Smooth muscle cell (in vitro differentiated cells): ENCODE measurements around the gene ZPBP2. TPM values are rescaled to one million over a fixed set of nuclear protein-coding genes. Genes with fewer than 3 reads are reported as not detected.
"Not testable (repeated sequence)": the region's sequence is repeated elsewhere in the genome, so short reads cannot be mapped to it uniquely, and the experiment has no call there.

ENCODE experiments used
- DNase-seq: peaks from one replicate; lab custom pipeline; 2025; ENCODE audit not compliant: unreplicated experiment; lab: John Stamatoyannopoulos, UW
- H2AFZ ChIP-seq: fragments of 200-600 bp; sonication (generic); 2 replicates; pipeline ENCODE4 v1.6.0; 2016; ENCODE audit warnings: antibody characterized with exemption, low read depth, mild to moderate bottlenecking
- H3F3A ChIP-seq: fragments of 200-600 bp; sonication (generic); 2 replicates; pipeline ENCODE4 v1.6.0; 2017; ENCODE audit warnings: antibody characterized with exemption, low read depth
- H3K27ac ChIP-seq: fragments of 200-600 bp; sonication (generic); 2 replicates; pipeline ENCODE4 v1.5.1; 2016; ENCODE audit warnings: low read depth, mild to moderate bottlenecking
- H3K27me3 ChIP-seq: fragments of 200-600 bp; sonication (generic); 2 replicates; pipeline ENCODE4 v1.6.1; 2016; ENCODE audit warnings: low read depth, mild to moderate bottlenecking
- H3K36me3 ChIP-seq: fragments of 200-600 bp; sonication (generic); 2 replicates; pipeline ENCODE4 v1.5.1; 2016; ENCODE audit warnings: low read depth
- H3K4me1 ChIP-seq: fragments of 200-600 bp; sonication (generic); 2 replicates; pipeline ENCODE4 v1.5.1; 2016; ENCODE audit warnings: low read depth
- H3K4me2 ChIP-seq: fragments of 200-600 bp; sonication (generic); 2 replicates; pipeline ENCODE4 v1.6.0; 2016; ENCODE audit warnings: mild to moderate bottlenecking
- H3K4me3 ChIP-seq: fragments of 200-600 bp; sonication (generic); 2 replicates; pipeline ENCODE4 v1.5.1; 2016; ENCODE audit warnings: mild to moderate bottlenecking
- H3K79me2 ChIP-seq: fragments of 200-600 bp; sonication (generic); 2 replicates; pipeline ENCODE4 v1.6.0; 2016; ENCODE audit warnings: low read depth, mild to moderate bottlenecking
- H3K9ac ChIP-seq: fragments of 200-600 bp; sonication (generic); 2 replicates; pipeline ENCODE4 v1.6.0; 2016; ENCODE audit warnings: low read depth
- H3K9me3 ChIP-seq: fragments of 200-600 bp; sonication (generic); replicated peaks from 2 replicates; pipeline ENCODE4 v1.5.1; 2016; ENCODE audit warnings: low read depth
- H4K20me1 ChIP-seq: fragments of 200-600 bp; sonication (generic); 2 replicates; pipeline ENCODE4 v1.6.0; 2016; ENCODE audit warnings: low read depth
- CTCF ChIP-seq: fragments of 200-600 bp; sonication (generic); IDR thresholded peaks from 2 replicates; pipeline ENCODE4 v1.5.1; 2017; ENCODE audit warnings: borderline replicate concordance, mild to moderate bottlenecking, antibody characterized with exemption; ENCODE audit not compliant: insufficient read depth, poor library complexity, severe bottlenecking
- WGBS: methylation state at CpG from one replicate; pipeline ENCODE4 v1.1.7; 2016; ENCODE audit warnings: low lambda C conversion rate; 5-methylcytosine and 5-hydroxymethylcytosine counted together
- polyA plus RNA-seq: library from polyadenylated mRNA; unstranded; fragments of >200 nt; fragmentation: Nextera tagmentation; extraction: Ambion mirVana; gene quantifications from 2 replicates; pipeline ENCODE4 v1.2.1, GENCODE V29; 2016
- total RNA-seq: library from RNA; depleted of rRNA; stranded (reverse); fragments of >200 nt; gene quantifications from 2 replicates; pipeline ENCODE4 v1.2.3, GENCODE V29; 2014

ZPBP2 gene
- total and polyA plus RNA-seq, 2 experiments from 2014 or later: not detected

GRCh38 chr17:39870776-39871175 is 2.8 kb downstream of the ZPBP2 start:
- Histone ChIP-seq H3K79me2 (no peaks in the 10 kb centered on the region), H3K36me3 (no peaks in the 10 kb centered on the region), H3K4me3 (no peak overlapping the region), H3K27ac (no peak overlapping the region), H4K20me1 (no peaks in the 10 kb centered on the region), H2AFZ (no peak overlapping the region), H3F3A (no peaks in the 10 kb centered on the region), H3K9ac (no peak overlapping the region), H3K9me3 (no peaks in the 10 kb centered on the region), H3K4me1 (no peaks in the 10 kb centered on the region), H3K4me2 (no peak overlapping the region), H3K27me3 (peaks cover 32% of the 10 kb centered on the region)
- WGBS: 96% methylated on average over 1 of the region's 1 CpG
- TF ChIP-seq CTCF: no peak
- DNase-seq: no peak

DNA sequence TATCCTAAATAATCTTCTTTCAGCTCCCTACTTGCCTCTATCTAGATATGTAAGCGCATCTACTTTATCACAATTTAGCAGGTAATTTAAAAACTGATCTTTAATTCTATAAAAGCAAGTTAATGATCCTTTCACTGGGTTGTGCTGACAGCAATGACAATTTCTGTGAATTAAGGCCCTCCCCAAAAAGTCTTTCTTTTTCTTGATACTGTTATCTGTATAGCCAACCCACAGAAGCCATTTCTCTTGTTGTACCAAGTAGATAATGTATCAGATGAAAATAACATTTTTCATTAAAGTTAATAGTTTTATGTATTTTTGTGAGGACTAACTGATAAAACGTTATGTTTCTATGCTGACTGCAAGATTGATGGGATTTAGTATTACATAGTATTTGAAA is 3.8 kb downstream of the ZPBP2 start:
- H2AFZ ChIP-seq: no peak overlapping the region
- peaks cover 31% of the 10 kb centered on the region for H3K27me3 ChIP-seq
- H3K36me3 ChIP-seq: no peaks in the 10 kb centered on the region
- WGBS: 71% methylated on average over 2 of the region's 2 CpGs
- H3K4me1 ChIP-seq: no peaks in the 10 kb centered on the region
- H3K9me3 ChIP-seq: no peaks in the 10 kb centered on the region
- no peaks in the 10 kb centered on the region for H3F3A ChIP-seq
- no peak overlapping the region for H3K27ac ChIP-seq
- H4K20me1 ChIP-seq: no peaks in the 10 kb centered on the region
- no peak for TF ChIP-seq CTCF
- H3K4me2 ChIP-seq: no peak overlapping the region
- no peak overlapping the region for H3K9ac ChIP-seq
- H3K79me2 ChIP-seq: no peaks in the 10 kb centered on the region
- no peak for DNase-seq
- no peak overlapping the region for H3K4me3 ChIP-seq

DNA sequence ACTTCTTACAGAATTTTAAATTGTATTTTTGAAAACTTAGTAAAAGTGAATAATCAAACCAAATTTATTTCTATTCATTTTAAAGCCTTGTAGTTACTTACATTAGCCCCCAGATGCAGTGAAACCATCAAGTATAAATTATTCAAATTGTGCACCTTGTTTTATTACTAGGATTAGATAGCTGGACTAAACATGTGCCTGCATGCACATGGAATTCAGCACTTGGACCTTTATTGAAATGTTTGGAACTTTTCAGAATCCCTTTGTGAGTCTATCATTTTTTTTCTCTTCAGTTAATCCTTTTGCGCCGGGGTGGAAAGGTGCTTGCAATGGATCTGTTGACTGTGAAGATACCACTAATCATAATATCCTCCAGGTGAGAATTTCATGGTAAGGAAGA is 4.7 kb downstream of the ZPBP2 start:
- Histone ChIP-seq H2AFZ (no peak overlapping the region), H3K4me1 (no peaks in the 10 kb centered on the region), H3K27ac (no peak overlapping the region), H3K9me3 (no peaks in the 10 kb centered on the region), H3K4me2 (no peak overlapping the region), H3K36me3 (no peaks in the 10 kb centered on the region), H3K27me3 (peaks cover 34% of the 10 kb centered on the region), H3K4me3 (no peak overlapping the region), H3K9ac (no peak overlapping the region), H3F3A (no peaks in the 10 kb centered on the region), H4K20me1 (no peaks in the 10 kb centered on the region), H3K79me2 (no peaks in the 10 kb centered on the region)
- no peak for DNase-seq
- TF ChIP-seq CTCF: no peak
- WGBS: 92% methylated on average over 2 of the region's 2 CpGs

DNA sequence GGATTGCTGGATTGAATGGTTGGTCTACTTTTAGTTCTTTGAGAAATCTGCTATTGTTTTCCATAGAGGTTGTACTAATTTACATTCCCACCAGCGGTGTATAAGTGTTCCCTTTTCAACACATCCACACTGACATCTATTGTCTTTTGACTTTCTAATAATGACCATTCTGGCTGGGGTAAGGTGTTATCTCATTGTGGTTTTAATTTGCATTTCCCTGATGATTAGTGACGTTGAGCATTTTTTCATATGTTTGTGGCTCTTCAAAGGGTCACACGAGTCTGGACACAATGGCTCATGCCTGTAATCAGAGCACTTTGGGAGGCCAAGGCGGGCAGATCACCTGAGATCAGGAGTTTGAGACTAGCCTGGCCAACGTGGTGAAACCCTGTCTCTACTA is 18.1 kb downstream of the ZPBP2 start:
- WGBS: 73% methylated on average over 5 of the region's 5 CpGs
- H2AFZ ChIP-seq, DNase-seq: not testable (repeated sequence)

More for the DNA sequence above, 18.1 kb downstream of the ZPBP2 start:
- not testable (repeated sequence) for H3K4me1 ChIP-seq, H4K20me1 ChIP-seq, H3K27ac ChIP-seq, H3K36me3 ChIP-seq, H3K9ac ChIP-seq, H3K4me3 ChIP-seq, H3K79me2 ChIP-seq, H3K4me2 ChIP-seq, H3K9me3 ChIP-seq, H3F3A ChIP-seq
- peaks cover 49% of the 10 kb centered on the region for H3K27me3 ChIP-seq
